ENCODE data around the gene DESI1.
"Not testable (repeated sequence)": the region's sequence is repeated elsewhere in the genome, so short reads cannot be mapped to it uniquely, and the experiment has no call there.

The DESI1 gene

GRCh38 chr22:41585898-41586297, 34.9 kb downstream of the DESI1 start:
- DNase-seq (ENCODE audit: low read depth): no peak

- no peak for DNase-seq (ENCODE audit: low read depth)
These were observed 36.0 kb downstream of the DESI1 start for GRCh38 chr22:41584881-41585280.

DNA sequence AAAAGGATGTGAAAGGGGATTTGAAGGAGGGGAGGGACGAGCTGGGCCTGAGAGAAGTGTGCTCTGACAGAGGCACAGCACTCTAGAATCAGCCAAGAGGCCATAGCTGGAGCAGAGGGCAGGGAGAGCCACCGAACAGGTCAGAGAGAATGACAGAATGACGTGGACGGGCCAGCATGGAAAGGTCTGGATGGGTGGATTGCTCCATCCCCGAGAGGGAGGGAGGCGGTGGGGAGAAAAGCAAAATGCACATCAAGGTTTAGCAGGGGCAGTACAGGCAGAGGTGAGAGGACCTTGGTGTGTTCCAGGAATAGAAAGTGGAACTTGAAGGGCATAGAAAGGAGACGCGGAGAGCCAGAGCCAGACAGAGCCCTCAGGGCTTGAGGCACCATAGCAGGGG, 38.1 kb downstream of the DESI1 start:
- DNase-seq (ENCODE audit: low read depth): no peak

DNA sequence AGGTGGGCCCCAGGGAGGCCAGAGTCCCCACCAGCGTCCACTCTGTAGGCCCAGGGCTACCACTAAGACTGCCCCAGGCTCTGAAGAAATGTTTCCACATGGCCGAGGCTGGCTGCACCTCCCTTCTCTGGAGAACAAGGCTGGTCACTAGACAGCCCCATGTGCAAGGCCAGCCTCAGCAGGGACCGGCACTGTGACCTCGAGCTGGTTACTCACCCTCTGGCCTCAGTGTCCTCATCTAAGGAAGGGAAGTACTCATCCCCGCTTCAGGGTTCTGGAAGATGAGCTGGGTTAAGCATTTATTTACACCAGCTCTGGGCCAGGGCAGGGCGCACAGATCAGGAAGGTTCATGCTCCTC, 40.9 kb downstream of the DESI1 start:
- no peak for DNase-seq (ENCODE audit: low read depth)

- no peak for DNase-seq (ENCODE audit: low read depth)
These were observed 41.4 kb downstream of the DESI1 start for GRCh38 chr22:41579297-41579996.

DNA sequence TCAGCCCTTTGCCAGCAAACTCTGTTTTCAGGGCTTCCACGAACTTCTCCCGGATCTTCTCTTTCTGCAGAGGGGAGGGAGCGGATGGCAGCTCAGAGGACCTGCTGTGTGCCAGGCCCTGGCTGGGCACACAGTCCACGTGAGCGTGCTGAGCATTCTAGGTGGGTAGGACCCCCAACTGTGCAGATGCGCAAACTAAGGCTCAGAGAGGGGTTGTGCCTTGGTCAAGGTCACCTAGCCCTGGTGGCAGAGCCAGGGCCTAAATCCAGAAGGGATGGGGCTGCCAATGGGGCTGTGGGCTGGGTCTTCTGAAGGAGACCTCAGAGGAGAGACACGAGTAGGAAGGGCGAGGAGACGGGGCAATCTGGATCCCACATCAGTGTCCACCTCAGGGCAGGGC, 42.0 kb downstream of the DESI1 start:
- DNase-seq (ENCODE audit: low read depth): no peak

DNA sequence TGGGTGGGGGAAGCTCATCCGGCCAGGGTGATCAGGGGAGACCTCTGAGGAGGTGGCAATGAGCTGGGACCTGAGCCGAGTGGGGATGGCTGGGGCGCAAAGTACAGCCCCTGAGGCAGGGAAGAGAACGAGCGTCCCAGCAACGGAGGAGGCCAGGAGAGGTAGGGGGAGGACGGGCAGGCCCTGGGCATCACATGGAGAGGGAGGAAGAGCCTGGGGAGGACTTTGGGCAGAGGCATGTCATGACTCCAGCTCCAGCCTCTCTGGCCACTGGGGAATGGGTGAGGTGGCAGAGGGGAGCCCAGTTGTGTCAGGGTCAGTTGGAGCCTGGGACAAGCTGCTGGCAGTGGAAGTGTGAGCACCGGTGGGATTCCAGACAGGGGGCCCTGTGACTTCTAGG, 42.7 kb downstream of the DESI1 start:
- DNase-seq (ENCODE audit: low read depth): no peak

DNA sequence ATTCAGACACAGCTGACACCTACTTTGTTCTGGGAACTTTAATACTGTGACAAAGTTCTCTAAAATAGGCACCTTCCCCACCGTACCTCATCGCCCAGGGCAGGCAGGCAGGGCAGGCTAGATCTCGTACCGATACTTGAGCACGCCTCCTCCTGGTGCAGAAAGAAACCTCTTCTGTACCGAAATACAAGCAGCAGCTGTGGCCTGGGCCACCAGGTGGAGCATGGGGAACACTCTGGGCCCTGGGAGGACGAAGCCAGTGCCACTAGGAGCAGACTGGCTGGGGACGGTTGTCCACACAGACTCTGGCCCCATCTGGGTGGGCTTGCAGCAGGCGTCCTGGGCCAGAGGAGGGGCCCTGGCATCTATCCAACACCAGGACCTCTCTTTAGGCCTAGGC, 44.0 kb downstream of the DESI1 start:
- DNase-seq (ENCODE audit: low read depth): no peak

DNA sequence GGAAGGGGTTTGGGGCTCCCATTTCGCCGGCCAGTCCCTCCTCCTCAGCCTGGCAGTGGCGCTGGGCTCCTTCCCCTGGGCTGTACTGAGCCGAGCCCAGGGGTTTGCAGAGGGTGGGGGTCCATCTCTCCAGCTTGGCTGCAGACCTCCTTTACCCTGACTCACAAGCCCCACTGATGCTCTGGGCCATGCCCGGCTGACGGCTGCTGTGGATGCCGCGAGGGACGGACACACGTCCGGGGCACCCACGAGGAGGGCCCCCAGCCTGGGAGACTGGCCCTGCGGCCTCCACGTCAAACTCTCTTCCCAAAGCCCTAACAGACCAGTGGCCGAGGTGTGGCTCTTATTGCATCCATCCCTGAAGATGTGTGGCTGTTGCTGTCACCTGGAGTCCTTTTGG, 45.3 kb downstream of the DESI1 start:
- no peak for DNase-seq (ENCODE audit: low read depth)

GRCh38 chr22:41574847-41575381, 45.9 kb downstream of the DESI1 start:
- no peak for DNase-seq (ENCODE audit: low read depth)

GRCh38 chr22:41573677-41574076, 47.2 kb downstream of the DESI1 start:
- DNase-seq (ENCODE audit: low read depth): no peak

DNA sequence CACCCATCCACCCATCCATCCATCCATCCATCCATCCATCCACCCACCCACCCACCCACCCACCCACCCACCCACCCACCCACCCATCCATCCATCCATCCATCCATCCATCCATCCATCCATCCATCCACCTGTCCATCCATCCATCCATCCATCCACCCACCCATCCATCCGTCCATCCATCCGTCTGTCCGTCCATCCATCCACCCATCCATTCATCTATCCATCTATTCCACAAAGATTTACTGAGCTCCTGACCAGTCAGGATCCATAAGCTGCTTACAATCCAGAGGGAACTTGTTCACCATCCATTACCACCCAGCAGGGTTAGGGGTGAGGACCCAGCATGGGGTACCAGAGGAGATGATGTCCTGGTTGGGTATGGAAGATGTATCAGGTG, 48.5 kb downstream of the DESI1 start:
- DNase-seq (ENCODE audit: low read depth): not testable (repeated sequence)

GRCh38 chr22:41571786-41572185, 49.1 kb downstream of the DESI1 start:
- no peak for DNase-seq (ENCODE audit: low read depth)

DNA sequence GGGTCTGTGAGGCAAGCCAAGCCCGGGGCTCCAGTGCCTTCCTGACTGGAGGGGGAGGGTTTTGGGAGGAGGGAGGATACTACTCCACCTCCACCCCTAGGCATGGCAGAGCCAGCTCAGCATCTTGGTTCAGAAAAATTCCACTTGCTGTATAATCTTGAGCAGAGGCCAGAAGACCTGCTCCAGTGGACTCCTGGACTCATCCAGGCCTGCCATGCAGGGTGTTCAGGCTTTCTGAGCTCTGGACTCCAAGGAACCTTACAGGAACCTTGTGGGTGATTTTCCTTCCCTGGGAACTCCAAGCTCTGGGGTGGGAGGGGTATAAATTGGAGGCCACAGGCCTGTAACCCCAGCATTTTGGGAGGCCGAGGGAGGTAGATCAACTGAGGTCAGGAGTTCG, 50.6 kb downstream of the DESI1 start:
- no peak for DNase-seq (ENCODE audit: low read depth)

GRCh38 chr22:41568811-41569210, 52.0 kb downstream of the DESI1 start:
- no peak for DNase-seq (ENCODE audit: low read depth)

GRCh38 chr22:41567512-41567768, 53.4 kb downstream of the DESI1 start:
- DNase-seq (ENCODE audit: low read depth): no peak

GRCh38 chr22:41565403-41566054, 55.3 kb downstream of the DESI1 start:
- peak; percentile 47 for DNase-seq (ENCODE audit: low read depth)

- DNase-seq (ENCODE audit: low read depth): no peak
These were observed 56.3 kb downstream of the DESI1 start for GRCh38 chr22:41564563-41564962.

DNA sequence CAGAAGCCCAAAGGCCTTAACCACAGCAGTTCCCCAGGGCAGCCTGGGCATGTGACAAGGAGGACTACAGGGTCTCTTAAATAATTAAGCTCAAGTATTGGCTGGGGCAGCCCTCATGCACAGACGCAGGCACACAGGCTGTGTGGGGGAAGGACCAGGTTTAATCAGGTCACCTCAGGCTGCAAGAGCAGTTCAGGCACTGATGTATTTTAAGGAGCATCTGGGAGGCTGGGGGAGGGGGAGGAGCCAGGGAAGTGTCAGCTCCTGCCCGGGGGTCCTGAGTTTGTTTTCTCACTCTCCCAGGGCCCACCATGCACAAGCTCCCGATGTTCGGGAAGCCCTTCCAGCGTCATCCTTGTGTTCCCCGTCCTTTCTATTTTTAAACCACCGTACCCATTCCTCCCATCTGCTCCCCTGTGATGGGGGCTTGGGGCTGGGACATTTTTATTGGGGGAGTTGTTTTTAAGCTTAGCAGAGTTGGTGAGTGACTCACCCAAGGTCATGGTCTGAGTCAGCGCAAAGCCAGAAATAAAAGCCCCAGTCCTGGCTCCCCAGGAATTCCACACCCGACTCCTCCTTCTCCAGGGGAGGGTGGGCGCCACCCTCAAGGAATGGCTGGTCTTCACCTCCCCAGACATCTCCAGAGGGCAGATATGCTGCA, 57.7 kb downstream of the DESI1 start:
- peak; percentile 25 for DNase-seq (ENCODE audit: low read depth)

DNA sequence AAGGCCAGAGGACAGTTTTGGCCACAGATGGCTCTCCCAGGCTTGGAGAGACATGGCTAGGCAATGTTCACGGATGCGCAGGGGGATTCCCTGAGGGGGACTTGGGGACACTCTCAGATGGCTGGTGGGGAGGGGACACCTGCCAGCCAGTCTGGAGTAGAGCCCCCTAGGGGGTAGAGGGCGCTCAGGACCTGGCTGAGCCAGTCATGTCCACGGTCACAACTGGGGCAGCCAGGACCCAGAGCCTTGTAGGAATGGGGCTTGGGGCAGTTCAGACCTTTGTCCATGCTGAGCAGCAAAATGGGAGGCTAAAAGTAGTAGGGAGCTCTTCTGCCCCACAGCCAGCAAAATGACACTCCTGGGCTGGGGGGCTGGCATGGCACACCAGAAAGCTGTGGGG, 58.4 kb downstream of the DESI1 start:
- no peak for DNase-seq (ENCODE audit: low read depth)

- DNase-seq (ENCODE audit: low read depth): no peak
These were observed 59.1 kb downstream of the DESI1 start for GRCh38 chr22:41561788-41562187.

- DNase-seq (ENCODE audit: low read depth): no peak
These were observed 59.5 kb downstream of the DESI1 start for GRCh38 chr22:41561335-41561734.

GRCh38 chr22:41560095-41560471, 60.8 kb downstream of the DESI1 start:
- no peak for DNase-seq (ENCODE audit: low read depth)

DNA sequence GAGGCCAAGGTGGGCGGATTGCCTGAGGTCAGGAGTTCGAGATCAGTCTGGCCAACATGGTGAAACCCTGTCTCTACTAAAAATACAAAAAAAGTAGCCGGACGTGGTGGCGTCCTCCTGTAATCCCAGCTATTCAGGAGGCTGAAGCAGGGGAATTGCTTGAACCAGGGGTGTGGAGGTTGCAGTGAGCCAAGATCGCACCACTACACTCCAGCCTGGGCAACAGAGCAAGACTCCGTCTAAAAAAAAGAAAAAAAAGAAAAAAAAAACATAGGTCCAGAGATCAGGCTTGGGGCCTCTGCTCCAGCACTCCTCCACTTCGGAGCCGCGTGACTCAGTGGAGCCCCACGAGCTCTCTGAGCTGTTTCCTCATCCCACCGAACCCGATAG, 62.6 kb downstream of the DESI1 start:
- DNase-seq (ENCODE audit: low read depth): not testable (repeated sequence)
